HG02610 (cell line): ENCODE measurements around the gene STIM1.

Experiments
- ATAC-seq: cut with Tn5 transposase; IDR thresholded peaks from one replicate; pipeline ENCODE4 v1.9.1; 2021; ENCODE audit warnings: mild to moderate bottlenecking, moderate library complexity; ENCODE audit not compliant: unreplicated experiment

The STIM1 gene

DNA sequence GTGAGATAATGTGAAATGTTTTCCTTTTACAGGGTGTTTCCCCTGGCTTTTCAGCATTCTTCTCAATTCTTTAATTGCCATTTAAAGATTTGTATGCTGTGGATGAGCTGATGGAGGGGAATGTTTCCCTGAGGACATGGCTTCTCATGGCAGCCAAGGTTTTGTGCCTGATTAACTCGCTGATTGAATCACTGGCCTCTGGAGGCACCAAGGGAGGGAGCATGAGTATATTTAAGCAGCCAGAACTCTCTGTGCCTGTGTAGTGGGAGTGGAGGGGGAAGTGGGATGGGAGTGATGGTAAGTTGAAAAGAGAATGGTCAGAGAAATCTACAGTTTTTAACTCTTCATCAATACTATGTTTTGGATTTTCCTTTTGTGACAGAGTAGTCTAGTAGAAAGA, 88.7 kb downstream of the STIM1 start:
- ATAC-seq, result no peak

DNA sequence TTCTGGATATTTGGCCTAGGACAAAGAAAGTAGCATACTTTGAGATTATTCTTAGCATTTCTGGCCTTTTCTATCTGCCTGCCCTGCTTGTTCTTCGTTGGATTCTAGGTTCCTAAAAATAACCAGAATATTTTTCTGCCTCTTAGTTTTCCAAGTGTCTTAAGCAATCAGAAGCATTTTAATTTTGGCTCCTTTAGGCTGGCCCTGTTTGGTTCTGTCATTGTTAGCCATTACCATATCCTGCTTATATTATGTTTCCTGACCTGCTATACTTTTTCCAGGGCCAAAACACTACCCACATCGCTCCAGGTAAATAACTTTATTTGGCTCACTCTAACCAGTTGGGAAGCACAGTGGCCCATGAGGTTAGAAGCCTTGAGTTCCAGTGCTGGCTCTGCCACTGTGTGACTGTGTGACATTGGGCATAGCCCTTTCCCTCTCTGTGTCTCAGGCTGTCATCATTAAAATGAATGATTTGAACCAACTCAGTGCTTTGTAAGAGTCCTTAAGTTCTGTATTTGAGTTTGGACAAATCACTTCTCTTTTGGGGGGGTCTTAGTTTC, 91.1 kb downstream of the STIM1 start:
- no peak for ATAC-seq

DNA sequence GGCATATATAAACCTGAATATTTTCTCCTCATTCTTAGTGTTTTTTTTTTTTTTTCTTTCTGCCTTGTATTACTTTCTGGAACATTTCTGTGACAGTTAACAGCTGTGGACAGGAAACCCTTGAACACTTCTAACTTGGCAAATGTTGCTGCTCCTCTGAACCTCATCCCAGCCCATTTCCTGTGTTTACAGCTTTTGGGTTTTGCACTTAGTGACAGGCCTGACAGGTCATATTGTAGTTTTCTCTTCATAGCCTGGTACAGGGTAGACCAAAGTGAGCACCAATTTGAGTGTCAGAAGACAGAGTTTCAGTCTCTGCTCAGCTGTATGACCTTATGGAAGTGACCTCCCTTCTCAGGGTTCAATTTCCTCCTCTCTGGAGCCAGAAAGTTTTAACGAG, 91.6 kb downstream of the STIM1 start:
- ATAC-seq, result peak; percentile 61

DNA sequence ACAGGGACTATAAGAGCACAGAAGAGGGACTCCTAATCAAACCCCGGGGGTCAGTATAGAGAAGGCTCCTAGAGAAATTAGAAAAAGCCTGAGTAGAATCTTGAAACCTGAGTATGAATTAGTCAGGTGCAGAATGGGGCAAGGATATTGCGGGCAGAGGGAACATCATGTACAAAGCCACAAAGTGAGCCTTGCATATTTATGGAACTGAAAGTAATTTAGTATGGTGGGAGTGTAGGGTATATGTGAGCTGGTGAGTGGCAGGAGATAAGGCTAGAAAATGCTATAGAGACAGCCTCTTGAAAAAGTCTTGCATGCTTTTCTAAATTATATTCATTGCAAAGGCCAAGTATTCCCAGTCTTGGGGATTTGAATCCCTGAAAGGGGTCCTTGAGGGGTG, 93.7 kb downstream of the STIM1 start:
- peak; percentile 76 for ATAC-seq

DNA sequence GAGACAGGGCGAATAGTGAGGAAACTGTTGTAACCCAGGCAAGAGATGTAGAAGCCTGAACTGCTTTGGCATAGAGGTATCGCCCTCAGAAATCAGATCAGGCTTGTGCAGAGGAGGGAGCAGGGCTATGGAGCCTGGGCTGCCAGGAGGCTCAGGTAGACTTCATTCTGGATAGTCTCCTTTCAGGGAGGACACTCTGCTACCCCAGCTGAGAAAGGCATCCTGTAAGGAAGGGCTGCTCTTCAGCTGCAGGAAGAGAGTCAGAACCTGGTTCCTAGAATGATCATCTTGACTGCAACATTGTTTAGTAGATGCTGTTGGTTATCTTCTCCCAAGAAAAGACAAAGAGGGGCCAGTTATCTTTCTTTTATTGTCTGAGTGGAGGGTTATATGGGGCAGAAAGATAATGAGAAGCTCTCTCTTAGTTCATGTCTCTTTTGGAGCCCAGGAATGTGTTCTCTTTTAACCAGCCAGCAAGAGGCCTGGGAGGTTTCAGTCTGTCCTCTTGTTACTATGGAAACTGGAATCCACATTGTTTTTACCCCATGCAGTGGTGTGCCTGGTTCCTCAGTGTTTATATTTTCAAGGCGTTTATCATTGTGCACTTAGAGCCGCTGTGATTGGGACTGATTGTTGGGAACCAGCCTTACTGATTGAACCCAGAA, 95.7 kb downstream of the STIM1 start:
- no peak for ATAC-seq

DNA sequence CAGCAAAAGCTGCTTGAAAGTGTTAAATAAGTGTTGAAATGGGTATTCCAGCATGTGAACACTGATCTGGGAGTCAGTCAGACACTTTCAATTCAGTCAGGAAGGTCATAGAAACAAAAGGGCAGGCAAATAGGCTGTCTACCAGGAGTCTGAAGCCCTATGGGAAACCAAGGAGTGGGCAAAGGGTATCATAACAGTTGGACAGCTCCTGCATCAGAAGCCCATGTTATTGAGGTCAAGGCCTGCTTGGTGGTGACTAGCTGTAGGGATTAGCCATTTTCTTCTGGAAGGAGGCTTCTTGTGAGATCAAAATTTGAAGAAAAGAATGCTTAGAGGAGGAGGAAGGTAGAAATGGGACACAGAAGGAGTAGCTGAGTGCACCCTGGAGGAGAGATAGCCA, 97.3 kb downstream of the STIM1 start:
- ATAC-seq, result no peak

DNA sequence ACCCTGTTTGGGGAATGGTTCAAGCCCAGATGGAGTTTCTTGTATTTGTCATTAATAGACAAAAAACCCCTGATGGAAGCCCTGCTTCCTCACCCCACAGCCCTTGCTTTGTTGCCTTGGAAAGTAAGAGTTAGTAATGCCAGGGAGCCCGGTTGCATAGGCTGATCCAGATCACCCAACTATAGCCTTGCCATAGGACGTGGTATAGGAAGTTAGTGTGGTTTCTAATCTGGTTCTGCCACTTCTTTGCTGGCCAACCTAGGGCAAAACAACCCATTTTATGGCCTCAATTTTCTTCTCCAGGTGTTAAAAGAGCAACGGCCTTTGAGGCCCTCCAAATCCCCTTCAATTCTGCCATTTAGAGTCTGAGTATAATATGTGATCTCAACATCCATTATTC, 97.9 kb downstream of the STIM1 start:
- no peak for ATAC-seq

DNA sequence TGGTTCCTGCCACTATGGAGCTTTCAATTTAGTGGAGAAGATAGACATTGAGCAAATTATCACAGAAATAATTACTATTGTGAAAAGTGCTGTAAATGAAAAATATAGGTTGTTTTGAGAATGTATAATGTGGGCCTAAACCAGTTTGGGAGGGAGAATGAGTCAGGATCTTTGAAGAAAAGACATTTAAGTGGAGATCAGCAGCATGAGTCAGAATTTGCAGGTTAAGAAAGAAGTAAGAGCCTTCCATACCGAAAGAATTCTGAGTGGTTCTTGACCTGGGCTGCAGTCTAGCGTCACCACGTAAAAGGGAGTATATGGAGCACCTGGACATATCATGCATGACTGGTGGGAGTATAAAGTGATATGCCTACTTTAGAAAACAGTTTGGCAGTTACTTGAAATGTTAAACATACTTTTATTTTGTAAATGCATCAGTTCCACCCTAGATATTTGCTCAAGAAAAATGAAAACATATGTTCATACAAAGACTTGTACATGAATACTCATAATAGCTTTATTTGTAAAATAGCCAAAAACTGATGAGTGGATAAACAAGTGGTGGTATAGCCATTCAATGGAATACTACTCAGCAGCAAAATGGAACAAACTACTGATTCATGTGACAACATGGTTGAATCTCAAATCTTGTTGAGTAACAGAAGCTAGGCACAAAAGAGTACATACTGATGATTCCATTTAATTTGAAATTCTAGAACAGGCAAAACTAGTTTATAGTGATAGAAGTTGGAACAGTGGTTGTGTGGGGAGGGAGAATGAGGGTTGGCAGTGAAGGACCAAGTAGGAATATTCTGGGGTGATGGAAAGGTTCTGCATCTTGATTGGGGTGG, 99.2 kb downstream of the STIM1 start:
- no peak for ATAC-seq

DNA sequence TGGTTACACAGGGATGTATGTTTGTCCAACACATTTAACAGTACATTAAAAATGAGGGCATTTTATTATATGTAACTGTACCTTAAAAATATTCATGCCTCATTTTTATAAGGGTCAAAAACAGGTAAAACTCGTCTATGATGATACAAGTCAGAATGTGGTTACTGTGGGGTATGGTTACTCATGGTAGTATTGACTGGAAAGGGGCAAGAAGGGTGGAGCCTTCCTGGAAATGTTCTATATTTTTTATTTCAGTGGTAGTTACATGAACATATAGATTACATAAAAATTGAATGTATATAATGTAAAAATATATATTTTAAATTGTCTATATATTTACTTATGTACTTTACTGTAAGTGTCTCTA, 99.8 kb downstream of the STIM1 start:
- no peak for ATAC-seq

DNA sequence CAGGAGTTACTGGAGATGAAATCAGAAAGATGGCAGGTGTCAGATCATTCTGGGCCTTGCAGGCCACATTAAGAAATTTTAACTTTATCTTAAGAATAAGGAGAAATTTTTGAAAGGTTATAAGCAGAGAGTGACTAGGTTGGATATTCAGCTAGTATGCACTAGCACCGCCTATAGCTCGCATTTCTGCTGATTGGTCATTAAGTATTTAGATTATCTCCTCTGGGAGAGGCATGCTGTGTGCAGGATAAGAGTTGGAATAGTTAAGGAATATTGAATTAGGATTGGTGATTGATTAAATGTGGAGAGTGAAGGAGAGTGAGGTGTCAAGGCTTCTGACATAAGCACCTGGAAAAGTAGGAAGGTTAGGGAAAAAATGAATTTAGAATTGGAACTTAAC, 100.6 kb downstream of the STIM1 start:
- no peak for ATAC-seq

DNA sequence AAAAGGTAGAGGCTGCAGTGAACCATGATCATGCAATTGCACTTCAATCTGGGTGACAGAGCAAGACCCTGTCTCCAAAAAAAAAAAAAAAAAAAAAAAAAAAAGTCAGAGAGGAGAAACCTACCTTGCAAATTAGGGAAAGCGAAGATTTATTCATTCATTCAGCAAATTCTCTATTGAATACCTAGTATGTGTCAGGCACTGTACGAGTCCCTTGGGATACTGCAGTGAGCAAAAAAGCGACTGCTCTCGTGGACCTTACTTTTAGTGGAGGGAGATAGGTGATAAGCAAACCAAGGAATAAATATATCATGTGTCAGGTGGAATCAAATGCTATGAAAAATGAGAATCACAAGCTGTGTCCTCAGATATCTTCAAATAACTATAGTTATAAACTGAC, 101.3 kb downstream of the STIM1 start:
- ATAC-seq, result no peak

DNA sequence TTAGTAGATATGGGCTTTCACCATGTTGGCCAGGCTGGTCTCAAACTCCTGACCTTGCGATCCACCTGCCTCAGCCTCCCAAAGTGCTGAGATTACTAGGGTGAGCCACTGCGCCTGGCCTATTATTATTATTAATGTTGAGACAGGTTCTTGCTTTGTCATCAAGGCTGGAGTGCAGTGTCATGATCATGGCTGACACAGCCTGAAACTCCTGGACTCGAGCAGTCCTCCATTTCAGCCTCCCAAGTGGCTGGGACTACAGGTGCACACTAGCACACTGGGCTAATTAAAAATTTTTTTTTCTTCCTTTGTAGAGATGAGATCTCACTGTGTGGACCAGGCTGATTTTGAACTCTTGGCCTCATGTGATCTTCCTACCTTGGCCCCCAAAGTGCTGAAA, 102.0 kb downstream of the STIM1 start:
- no peak for ATAC-seq

DNA sequence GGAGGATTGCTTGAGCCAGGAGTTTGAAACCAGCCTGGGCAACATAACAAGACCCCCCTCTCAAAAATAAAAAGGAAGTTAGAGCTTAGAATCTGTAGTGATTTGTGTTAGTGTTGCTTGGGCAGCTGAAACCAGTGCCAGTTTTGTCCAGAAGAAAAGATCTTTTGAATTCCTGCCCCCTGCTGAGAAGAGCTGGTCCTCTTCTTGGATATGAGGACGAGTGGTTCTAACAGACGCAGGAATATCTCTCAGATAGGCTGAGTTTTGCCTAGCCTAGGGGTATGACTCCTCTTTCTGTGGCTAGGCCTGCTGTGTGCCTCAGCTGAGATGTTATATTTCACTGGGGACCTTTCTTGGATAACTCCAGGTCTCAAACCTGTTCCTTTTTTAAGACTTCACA, 102.8 kb downstream of the STIM1 start:
- no peak for ATAC-seq

DNA sequence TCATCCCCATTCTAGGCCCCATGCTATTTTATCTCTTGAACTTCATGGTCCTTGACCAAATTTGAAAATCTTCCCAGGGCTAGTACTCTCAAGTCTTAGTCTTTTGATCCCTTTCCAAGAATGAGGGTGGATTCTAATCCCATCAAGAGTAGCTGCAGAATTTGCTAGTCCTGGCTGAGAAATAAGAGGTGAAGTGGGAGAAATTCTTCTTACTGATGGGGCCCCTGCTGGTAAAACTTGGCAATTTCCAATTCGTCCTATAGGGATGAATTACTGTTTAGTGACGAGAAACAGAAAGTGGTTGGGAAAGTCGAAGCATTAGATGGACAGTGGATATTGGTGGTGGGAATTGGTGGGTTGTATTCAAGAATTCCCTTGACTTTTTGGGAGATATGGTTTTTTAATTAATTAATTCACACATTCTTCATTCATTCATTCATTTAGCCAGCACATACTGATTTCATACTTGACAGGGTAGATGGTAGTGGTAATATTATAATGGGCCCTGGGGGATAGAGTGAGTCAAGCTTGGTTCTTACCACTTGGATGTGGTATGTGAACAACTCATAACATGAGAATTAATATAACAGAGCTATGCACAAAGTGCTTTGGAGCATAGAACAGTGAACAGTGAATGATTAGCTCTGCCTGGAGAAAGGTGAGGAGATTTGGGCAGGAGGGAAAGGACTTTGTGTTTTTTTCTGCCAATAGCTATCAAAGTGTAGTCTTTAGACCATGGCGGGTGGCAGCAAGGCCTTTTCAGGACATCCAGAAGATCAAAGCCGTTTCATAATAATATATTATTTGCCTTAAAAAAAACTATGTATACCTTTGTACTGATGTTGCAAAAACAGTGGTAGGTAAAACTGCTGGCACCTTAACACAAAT, 103.8 kb downstream of the STIM1 start:
- ATAC-seq, result peak; percentile 97

DNA sequence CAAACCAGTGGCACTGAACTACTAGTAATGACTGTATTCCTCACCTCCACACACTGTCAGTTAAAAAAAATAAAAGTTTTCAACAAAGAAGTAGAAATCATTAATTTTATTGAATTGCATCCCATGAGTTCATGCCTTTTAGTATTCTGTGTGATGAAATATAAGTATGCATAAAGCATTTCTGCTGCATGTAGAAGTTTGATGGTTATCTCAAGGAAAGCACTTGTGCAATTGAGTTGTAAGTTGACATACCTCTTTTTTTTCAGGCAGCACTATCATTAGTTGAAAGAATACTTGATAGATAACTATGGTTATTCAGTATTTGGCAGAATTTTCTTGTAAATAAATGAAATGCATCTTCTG, 104.4 kb downstream of the STIM1 start:
- no peak for ATAC-seq

DNA sequence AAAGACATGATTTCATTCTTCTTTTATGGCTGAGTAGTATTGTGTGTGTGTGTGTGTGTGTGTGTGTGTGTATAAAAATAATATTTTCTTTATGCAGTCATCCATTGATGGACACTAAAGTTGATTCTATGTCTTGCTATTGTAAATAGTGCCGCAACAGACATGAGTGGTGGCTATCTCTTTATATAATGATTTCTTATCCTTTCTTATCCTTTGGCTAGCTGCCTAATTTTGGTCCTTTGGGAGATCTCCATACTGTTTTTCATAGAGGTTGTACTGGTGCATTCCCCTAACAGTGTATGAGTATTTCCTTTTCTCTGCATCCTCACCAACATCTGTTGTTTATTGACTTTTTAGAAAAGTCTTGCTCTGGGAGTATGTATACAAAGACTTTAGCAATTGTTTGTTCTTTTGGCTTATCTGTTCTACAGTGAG, 107.0 kb downstream of the STIM1 start:
- no peak for ATAC-seq

DNA sequence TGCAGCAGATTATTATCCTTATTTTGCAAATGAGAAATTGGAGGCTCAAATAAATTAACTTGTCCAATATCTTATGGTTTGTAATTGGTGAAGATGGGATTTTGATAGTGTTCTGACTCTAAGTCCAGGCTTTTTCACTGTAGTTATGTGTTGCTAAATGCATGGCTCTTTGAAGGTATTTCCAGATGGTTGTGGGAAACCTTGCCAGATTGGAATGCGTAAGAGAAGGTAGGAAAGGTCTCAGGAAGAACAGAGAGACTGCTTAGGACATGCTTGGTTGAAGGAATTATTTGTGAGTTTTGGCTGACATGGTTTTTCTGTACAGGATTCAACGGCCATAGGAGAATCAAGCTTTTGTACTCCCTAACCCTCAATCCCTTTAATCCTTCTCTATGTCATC, 108.6 kb downstream of the STIM1 start:
- no peak for ATAC-seq

DNA sequence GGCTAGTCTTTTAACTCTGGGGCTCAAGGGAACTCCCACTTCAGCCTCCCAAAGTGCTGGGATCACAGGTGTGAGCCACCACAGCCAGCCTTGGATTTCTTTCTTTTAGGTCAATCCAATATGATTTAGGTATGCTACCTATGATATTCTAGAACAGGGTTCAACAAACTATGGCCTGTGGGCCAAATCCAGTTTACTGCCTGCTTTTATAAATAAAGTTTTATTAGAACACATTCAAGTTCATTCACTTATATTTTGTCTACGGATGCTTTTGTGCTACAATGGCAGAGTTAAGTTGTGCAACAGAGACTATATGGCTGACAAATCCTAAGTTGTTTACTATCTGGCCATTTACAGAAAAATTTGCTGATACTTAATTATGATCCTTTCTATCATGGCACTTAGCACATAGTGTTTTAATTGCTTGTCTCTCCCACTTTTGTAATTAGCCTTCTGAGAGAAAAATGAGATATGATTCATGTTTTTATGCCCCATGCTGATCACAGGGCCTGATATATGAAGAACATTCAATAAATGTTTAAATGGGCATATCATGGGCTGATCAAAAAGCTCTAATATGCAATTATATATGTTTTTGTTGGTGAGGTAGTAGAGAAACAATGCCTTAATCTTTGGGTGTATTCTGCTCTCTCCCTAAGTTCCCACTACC, 109.6 kb downstream of the STIM1 start:
- ATAC-seq, result no peak

DNA sequence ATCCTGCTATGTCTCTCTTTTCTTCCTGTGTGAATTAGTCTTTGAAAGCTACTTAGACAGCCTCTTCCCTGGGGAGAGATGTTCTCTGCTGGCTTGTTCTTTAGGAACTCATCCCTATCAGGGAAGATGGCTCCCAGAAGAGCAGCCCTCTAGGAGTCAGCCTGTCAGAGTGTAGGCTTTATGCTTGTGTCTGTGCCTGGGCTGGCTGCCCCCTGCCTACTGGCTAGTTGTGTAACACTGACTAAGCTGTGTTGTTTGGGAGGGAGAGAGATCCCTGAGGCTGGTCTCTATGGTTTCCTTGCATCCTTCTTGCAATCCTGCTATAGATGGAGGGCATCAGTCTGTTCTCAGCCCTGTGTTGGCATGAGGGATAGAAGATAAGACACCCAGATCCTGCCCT, 112.2 kb downstream of the STIM1 start:
- no peak for ATAC-seq

DNA sequence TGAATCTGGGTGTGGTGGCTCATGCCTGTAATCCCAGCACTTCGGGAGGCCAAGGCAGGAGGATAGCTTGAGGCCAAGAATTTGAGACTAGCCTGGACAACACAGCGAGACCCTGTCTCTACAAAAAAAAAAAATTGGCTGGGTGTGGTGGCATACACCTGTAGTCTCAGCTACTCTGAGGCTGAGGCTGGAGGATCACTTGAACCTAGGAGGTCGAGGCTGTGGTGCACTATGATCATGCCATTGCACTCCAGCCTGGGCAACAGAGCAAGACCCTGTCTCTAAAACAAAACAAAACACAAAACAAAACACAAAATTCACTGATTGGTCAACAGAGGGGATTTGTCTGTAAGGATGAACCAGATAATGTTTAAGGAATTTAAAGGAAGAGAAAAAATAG, 113.7 kb downstream of the STIM1 start:
- ATAC-seq, result no peak

DNA sequence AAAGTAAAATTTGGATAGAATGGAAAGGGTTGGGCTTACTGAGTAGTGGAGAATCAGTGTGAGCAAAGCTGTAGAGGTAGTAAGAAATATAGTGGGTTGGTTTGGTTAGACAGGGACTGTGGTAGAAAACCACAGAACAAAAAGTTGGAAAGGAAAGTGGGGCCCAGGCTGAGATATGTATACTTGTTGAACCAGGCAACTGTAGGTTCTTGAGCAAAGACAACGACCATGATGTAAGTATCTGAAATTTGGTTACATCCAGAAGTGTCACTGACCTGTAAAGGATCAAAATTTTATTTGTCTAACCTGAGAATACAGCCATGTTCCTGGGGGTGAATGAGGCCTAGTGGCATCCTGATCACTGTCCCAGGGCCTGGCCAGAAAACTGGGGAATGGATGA, 114.1 kb downstream of the STIM1 start:
- ATAC-seq, result no peak
